GM21717 (cell line): ENCODE data around the gene PRPF38B.
"Not testable (repeated sequence)": the region's sequence is repeated elsewhere in the genome, so short reads cannot be mapped to it uniquely, and the experiment has no call there.

Experiments
- ATAC-seq: cut with Tn5 transposase; IDR thresholded peaks from one replicate; pipeline ENCODE4 v1.9.1; 2021; ENCODE audit warnings: mild to moderate bottlenecking, moderate library complexity; ENCODE audit not compliant: unreplicated experiment

Gene PRPF38B

GRCh38 chr1:108691942-108692723, at the start of gene PRPF38B:
PRPF38B (plus strand) TSS chr1:108692310; CDS start chr1:108692592, 282 bp downstream.
- ATAC-seq: peak; percentile 95

GRCh38 chr1:108643492-108644335, 48.4 kb upstream of the PRPF38B start:
- no peak for ATAC-seq

GRCh38 chr1:108644984-108645383, 47.1 kb upstream of the PRPF38B start:
- no peak for ATAC-seq

- no peak for ATAC-seq
These were observed 46.4 kb upstream of the PRPF38B start for GRCh38 chr1:108645564-108646184.

GRCh38 chr1:108646265-108646647, 45.9 kb upstream of the PRPF38B start:
- no peak for ATAC-seq

GRCh38 chr1:108646648-108647269, 45.4 kb upstream of the PRPF38B start:
- peak; percentile 63 for ATAC-seq

GRCh38 chr1:108653431-108654105, 38.5 kb upstream of the PRPF38B start:
- ATAC-seq: no peak

GRCh38 chr1:108657356-108658080, 34.6 kb upstream of the PRPF38B start:
- ATAC-seq: no peak

GRCh38 chr1:108661030-108661609, 31.0 kb upstream of the PRPF38B start, which contains the start of gene HENMT1:
HENMT1 (minus strand) TSS chr1:108661093; CDS start chr1:108659884, 1,209 bp downstream.
- ATAC-seq: peak; percentile 90

GRCh38 chr1:108663074-108663473, 29.0 kb upstream of the PRPF38B start:
- ATAC-seq: no peak

- ATAC-seq: no peak
These were observed 27.6 kb upstream of the PRPF38B start for GRCh38 chr1:108664481-108664880.

GRCh38 chr1:108665067-108665466, 27.0 kb upstream of the PRPF38B start:
- ATAC-seq: no peak

- ATAC-seq: no peak
These were observed 26.3 kb upstream of the PRPF38B start for GRCh38 chr1:108665771-108666170.

GRCh38 chr1:108667422-108667821, 24.7 kb upstream of the PRPF38B start:
- not testable (repeated sequence) for ATAC-seq

- no peak for ATAC-seq
These were observed 23.3 kb upstream of the PRPF38B start for GRCh38 chr1:108668777-108669176.

GRCh38 chr1:108669679-108670078, 22.4 kb upstream of the PRPF38B start:
- no peak for ATAC-seq

GRCh38 chr1:108670131-108670773, 21.9 kb upstream of the PRPF38B start:
- no peak for ATAC-seq

- ATAC-seq: no peak
These were observed 21.0 kb upstream of the PRPF38B start for GRCh38 chr1:108671143-108671542.

GRCh38 chr1:108678706-108679105, 13.4 kb upstream of the PRPF38B start:
- no peak for ATAC-seq
